Testis (tissue), 5 donors: ENCODE results near the gene HAGH. TPM values are rescaled to one million over a fixed set of nuclear protein-coding genes. Genes with fewer than 3 reads are reported as not detected.
"Not testable (repeated sequence)": the region's sequence is repeated elsewhere in the genome, so short reads cannot be mapped to it uniquely, and the experiment has no call there.

Source experiments
- DNase-seq: peaks from one replicate; pipeline ENCODE4 v3.0.0-alpha.2; 2019
- H3K27ac ChIP-seq, 2 donors: fragments of 200-600 bp; sonication (generic); one replicate each; pipeline ENCODE4 v1.5.1; 2019
- H3K27me3 ChIP-seq: fragments of 200-600 bp; sonication (generic); one replicate; pipeline ENCODE4 v1.5.1; 2019
- H3K36me3 ChIP-seq: fragments of 200-600 bp; sonication (generic); one replicate; pipeline ENCODE4 v1.5.1; 2017; ENCODE audit warnings: low read depth; ENCODE audit errors: missing control alignments
- H3K4me1 ChIP-seq: fragments of 200-600 bp; sonication (generic); one replicate; pipeline ENCODE4 v1.5.1; 2019
- H3K4me3 ChIP-seq, 2 donors: fragments of 200-600 bp; sonication (generic); one replicate each; pipeline ENCODE4 v1.5.1; 2017 to 2019
- H3K9me3 ChIP-seq: fragments of 200-600 bp; sonication (generic); one replicate; pipeline ENCODE4 v1.5.1; 2017
- CTCF ChIP-seq, 3 experiments: fragments of 450-650 bp in 2 of 3; fragments of 200-600 bp in 1 of 3; sonication (generic) in 1 of 3; IDR thresholded peaks; one replicate each; pipeline ENCODE4 v1.5.1; 2016 to 2019; ENCODE audit warnings: antibody characterized with exemption in 3 of 3, mild to moderate bottlenecking in 2 of 3, moderate library complexity in 1 of 3
- POLR2A ChIP-seq: fragments of 450-650 bp; IDR thresholded peaks from one replicate; pipeline ENCODE4 v1.6.1; 2017; ENCODE audit warnings: antibody characterized with exemption, mild to moderate bottlenecking, moderate library complexity
- WGBS, 2 donors: methylation state at CpG; one replicate each; pipeline ENCODE4 v1.1.5; 2018; 5-methylcytosine and 5-hydroxymethylcytosine counted together
- intact Hi-C: fragments of 100-400 bp; cut with DNase I; formaldehyde crosslinking; loops from one replicate; pipeline ENCODE4 v1.15.1; 2023; ENCODE audit warnings: low total_unique reads
- long read RNA-seq, 2 donors: transcript quantifications; one replicate each; lab custom pipeline, GENCODE V29; 2026
- polyA plus RNA-seq: library from polyadenylated mRNA; stranded (reverse); fragments of 350-450 nt; fragmentation: Illumina TruSeq; extraction: RNeasy Lipid Tissue Mini Kit (QIAGEN cat#74804); gene quantifications from one replicate; pipeline ENCODE4 v1.2.3, GENCODE V29; 2014; ENCODE audit warnings: low read depth, low replicate concordance; ENCODE audit not compliant: insufficient read depth
- total RNA-seq, 2 donors: library from RNA; depleted of rRNA; stranded (reverse); fragments of >200 nt; gene quantifications; one replicate each; pipeline ENCODE4 v1.2.3, GENCODE V29; 2016

Gene HAGH
- total RNA-seq (100 to 1,000 TPM; 163 to 176 TPM), polyA plus RNA-seq (266 TPM)
- long read RNA-seq, donor 1, transcript HAGH-201 (10 exons, 1,257 nt): minor isoform, 6 of 16 reads
- long read RNA-seq, donor 1, transcript HAGH-202 (9 exons, 2,984 nt): major isoform, 9 of 16 reads
- long read RNA-seq, donor 1, partial matches to known transcripts: 0 of 16 reads
- long read RNA-seq, donor 1, other reads (novel, unspliced or antisense): 0 of 16 reads
- long read RNA-seq, donor 2, transcript HAGH-202 (9 exons, 2,984 nt): major isoform, 8 of 12 reads
- long read RNA-seq, donor 2, partial matches to known transcripts: 0 of 12 reads
- long read RNA-seq, donor 2, other reads (novel, unspliced or antisense): 0 of 12 reads

GRCh38 chr16:1826691-1827573 lies at the start of gene HAGH, which contains the start of gene FAHD1:
TSS of gene HAGH (minus strand) at chr16:1826825. CDS start at chr16:1826787, 38 bp downstream.
TSS of gene FAHD1 (plus strand) at chr16:1827206. CDS start at chr16:1827239, 33 bp downstream.
- intact Hi-C loops: no loop called here

GRCh38 chr16:1876066-1876465 lies 49.4 kb upstream of the HAGH start:
- H3K36me3 ChIP-seq, H3K27ac ChIP-seq, H3K27me3 ChIP-seq, intact Hi-C loops, H3K4me3 ChIP-seq, DNase-seq, H3K9me3 ChIP-seq, H3K4me1 ChIP-seq: not testable (repeated sequence)
- 88 to 92% methylated on average over 13 of the region's 13 CpGs for WGBS, 2 donors

More at GRCh38 chr16:1826691-1827573, at the start of gene HAGH, which contains the start of gene FAHD1:
- TF ChIP-seq POLR2A (no peak), CTCF (IDR thresholded peaks at IDR 0.05) (peak in 1 of 3 experiments; percentile 4)
- peak within 1 kb of the TSS; percentile 75 to 85 for H3K27ac ChIP-seq
- H3K27me3 ChIP-seq: no peaks in the 10 kb centered on the region
- peak; percentile 96 for DNase-seq
- 1% methylated on average over 70 of the region's 104 CpGs; no CpG with 5 or more reads in 1 of the 2 donors for WGBS, 2 donors
- H3K36me3 ChIP-seq: no peaks in the 10 kb centered on the region
- H3K9me3 ChIP-seq: no peaks in the 10 kb centered on the region
- H3K4me1 ChIP-seq: peaks cover 33% of the 10 kb centered on the region
- H3K4me3 ChIP-seq: peak within 1 kb of the TSS; percentile 82 to 89

GRCh38 chr16:1874854-1875253 lies 48.2 kb upstream of the HAGH start:
- TF ChIP-seq CTCF (IDR thresholded peaks at IDR 0.05): no peak
- no peak for TF ChIP-seq POLR2A
- no peaks in the 10 kb centered on the region for H3K4me1 ChIP-seq
- no peaks in the 10 kb centered on the region for H3K36me3 ChIP-seq
- no peak overlapping the region for H3K4me3 ChIP-seq
- intact Hi-C loops: no loop called here
- H3K9me3 ChIP-seq: no peaks in the 10 kb centered on the region
- WGBS, 2 donors: 48 to 61% methylated on average over 6 of the region's 6 CpGs
- DNase-seq: no peak
- no peaks in the 10 kb centered on the region for H3K27me3 ChIP-seq
- no peak overlapping the region for H3K27ac ChIP-seq

GRCh38 chr16:1871974-1872635 lies 45.5 kb upstream of the HAGH start, which contains the start of gene MEIOB:
TSS of gene MEIOB (minus strand) at chr16:1872164. CDS start at chr16:1868175, 3,989 bp downstream.
- no peaks in the 10 kb centered on the region for H3K27me3 ChIP-seq
- peak; percentile 74 for DNase-seq

More at GRCh38 chr16:1871974-1872635, 45.5 kb upstream of the HAGH start, which contains the start of gene MEIOB:
- Histone ChIP-seq H3K27ac (no peak within 1 kb of the TSS), H3K36me3 (no peaks in the 10 kb centered on the region), H3K9me3 (no peaks in the 10 kb centered on the region), H3K4me1 (no peaks in the 10 kb centered on the region), H3K4me3 (peak within 1 kb of the TSS; percentile 43 to 47)
- WGBS, 2 donors: 2 to 6% methylated on average over 12 to 60 of the region's 68 CpGs
- TF ChIP-seq CTCF (IDR thresholded peaks at IDR 0.05) (no peak), POLR2A (no peak)
- intact Hi-C loops: no loop called here
